D721Med (cell line): ENCODE data around the gene PSMB1.

Experiments used
- DNase-seq: peaks from one replicate; pipeline ENCODE4 v3.0.0; 2011; ENCODE audit warnings: low spot score; ENCODE audit not compliant: insufficient read length
- FAIRE-seq: peaks from 2 replicates; lab custom pipeline; 2011; peaks lifted over from hg19 to GRCh38; lab: Jason Lieb, UNC
- CTCF ChIP-seq: IDR thresholded peaks from 2 replicates; pipeline ENCODE4 v1.5.1; 2012; ENCODE audit warnings: mild to moderate bottlenecking, control low read depth; ENCODE audit not compliant: insufficient read depth; ENCODE audit errors: missing control alignments

Gene PSMB1

DNA sequence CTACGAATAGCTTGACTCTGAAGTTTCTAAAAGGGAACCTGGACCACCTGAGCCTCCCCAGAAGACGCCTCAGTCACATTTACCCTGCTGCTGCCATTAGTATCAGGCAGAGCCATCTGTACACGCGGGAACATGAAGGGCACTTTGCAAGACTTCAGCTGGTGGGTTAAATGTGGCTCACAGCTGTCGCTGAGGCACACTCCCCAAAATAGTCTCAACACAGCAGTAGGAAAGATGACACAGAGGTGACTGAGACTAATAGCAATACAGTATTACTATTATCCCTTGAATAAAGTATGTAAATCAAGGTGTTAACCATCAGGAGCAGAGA lies 29.0 kb downstream of the PSMB1 start:
- DNase-seq (no peak), FAIRE-seq (no peak)
- no peak for TF ChIP-seq CTCF

GRCh38 chr6:170523256-170524171 lies 29.6 kb downstream of the PSMB1 start:
- no peak for DNase-seq
- no peak for FAIRE-seq
- no peak for TF ChIP-seq CTCF

GRCh38 chr6:170522565-170523183 lies 30.4 kb downstream of the PSMB1 start:
- peak; percentile 55 for TF ChIP-seq CTCF
- no peak for FAIRE-seq
- DNase-seq: no peak

DNA sequence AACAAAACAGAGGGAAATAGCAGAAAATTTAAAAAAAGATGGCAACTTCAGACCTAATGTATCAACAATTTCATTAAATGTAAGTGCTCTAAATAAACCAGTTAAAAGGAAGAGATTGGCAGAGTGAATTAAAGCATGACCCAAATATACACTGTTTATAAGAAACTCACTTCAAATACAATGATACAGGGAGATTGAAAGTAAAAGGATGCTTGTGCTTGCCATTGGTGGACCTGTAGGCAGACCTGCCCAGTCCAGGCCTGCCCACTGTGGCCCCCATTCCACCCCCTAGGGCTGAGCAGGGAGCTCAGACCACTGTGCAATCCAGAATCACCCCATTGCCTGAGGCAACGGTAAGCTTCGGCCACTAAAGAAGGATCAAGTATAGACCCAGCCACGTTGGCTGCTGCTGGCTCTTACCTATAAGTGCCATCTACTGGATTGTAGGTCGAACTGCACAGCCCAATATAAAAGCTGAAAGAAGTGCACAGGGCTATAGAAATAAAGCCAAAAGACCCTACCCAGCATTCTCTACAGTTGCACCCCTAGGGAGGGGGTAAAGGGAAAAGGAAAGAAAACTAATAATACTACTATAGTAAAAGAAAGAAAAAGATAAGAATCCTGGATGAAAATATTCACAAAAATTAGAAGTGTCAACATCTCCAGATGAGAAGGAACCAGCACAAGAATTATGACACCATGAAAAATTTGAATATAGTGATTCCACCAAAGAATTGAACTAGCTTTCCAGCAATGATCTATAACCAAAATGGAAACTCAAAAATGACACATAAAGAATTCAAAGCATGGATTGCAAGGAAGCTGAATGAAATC lies 36.1 kb downstream of the PSMB1 start:
- DNase-seq (no peak), FAIRE-seq (no peak)
- peak; percentile 95 for TF ChIP-seq CTCF

- no peak for TF ChIP-seq CTCF
- DNase-seq (no peak), FAIRE-seq (no peak)
These were observed 38.2 kb downstream of the PSMB1 start for GRCh38 chr6:170514908-170515307.

GRCh38 chr6:170512249-170512648 lies 40.9 kb downstream of the PSMB1 start:
- FAIRE-seq: no peak
- no peak for DNase-seq
- TF ChIP-seq CTCF: no peak
